ENCODE results near the gene BEND5. TPM values are rescaled to one million over a fixed set of nuclear protein-coding genes. Genes with fewer than 3 reads are reported as not detected.

The BEND5 gene
- total RNA-seq, 1 experiment from 2014 or later: not detected

DNA sequence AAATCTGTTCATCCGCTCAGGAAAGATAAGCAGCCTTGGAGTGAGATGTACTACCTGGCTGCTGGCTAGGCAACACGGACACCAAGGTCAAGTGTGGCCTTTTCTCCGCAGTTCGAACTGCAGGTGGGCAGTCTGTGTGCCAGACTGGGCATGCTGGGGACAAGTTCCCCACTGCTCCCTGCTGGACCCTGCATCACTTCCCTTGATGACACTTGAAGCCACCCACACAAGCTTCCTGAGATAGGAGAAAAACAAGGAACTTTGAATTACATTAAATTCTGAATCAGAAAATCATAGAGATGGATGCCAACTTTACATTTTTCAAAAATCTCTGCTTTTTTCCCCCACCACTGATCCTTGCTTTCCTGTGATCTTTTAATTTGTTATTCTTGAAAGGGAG, 38.3 kb downstream of the BEND5 start:
- BruUV-seq (replicated peaks): no TSS peak
- DNase-seq (ENCODE audit: low read depth, low spot score): no peak
- TF ChIP-seq POLR2AphosphoS5 (IDR thresholded peaks at IDR 0.05; ENCODE audit: low read depth, low read length) (no peak), REST (IDR thresholded peaks at IDR 0.05; ENCODE audit: insufficient read depth in 1 of 2, low read depth in 2 of 2, low read length in 1 of 2) (no peak), TCF7L2 (IDR thresholded peaks at IDR 0.05; ENCODE audit: low read depth, low read length) (no peak), SIN3A (IDR thresholded peaks at IDR 0.05; ENCODE audit: borderline replicate concordance, insufficient read depth, low read depth, low read length) (no peak)
- TF ChIP-seq, protein P1, sequence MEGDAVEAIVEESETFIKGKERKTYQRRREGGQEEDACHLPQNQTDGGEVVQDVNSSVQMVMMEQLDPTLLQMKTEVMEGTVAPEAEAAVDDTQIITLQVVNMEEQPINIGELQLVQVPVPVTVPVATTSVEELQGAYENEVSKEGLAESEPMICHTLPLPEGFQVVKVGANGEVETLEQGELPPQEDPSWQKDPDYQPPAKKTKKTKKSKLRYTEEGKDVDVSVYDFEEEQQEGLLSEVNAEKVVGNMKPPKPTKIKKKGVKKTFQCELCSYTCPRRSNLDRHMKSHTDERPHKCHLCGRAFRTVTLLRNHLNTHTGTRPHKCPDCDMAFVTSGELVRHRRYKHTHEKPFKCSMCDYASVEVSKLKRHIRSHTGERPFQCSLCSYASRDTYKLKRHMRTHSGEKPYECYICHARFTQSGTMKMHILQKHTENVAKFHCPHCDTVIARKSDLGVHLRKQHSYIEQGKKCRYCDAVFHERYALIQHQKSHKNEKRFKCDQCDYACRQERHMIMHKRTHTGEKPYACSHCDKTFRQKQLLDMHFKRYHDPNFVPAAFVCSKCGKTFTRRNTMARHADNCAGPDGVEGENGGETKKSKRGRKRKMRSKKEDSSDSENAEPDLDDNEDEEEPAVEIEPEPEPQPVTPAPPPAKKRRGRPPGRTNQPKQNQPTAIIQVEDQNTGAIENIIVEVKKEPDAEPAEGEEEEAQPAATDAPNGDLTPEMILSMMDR (IDR thresholded peaks at IDR 0.05): no peak
- Histone ChIP-seq H3K4me3 (ENCODE audit: low read depth in 2 of 2, low read length in 2 of 2) (no peak overlapping the region), H3K4me1 (ENCODE audit: control insufficient read depth, insufficient read depth, low read length) (no peaks in the 10 kb centered on the region), H3K9me3 (ENCODE audit: control insufficient read depth, insufficient read depth, low read depth, low read length) (no peaks in the 10 kb centered on the region), H3K27ac (ENCODE audit: low read length) (no peak overlapping the region), H3K36me3 (ENCODE audit: control insufficient read depth, insufficient read depth, low read length) (no peaks in the 10 kb centered on the region), H3K27me3 (ENCODE audit: control insufficient read depth, insufficient read depth, low read length) (no peaks in the 10 kb centered on the region)
- CTCF ChIA-PET: no interaction called here
- intact Hi-C loops (cut with micrococcal nuclease; ENCODE audit: unreplicated experiment): no loop called here
- POLR2A ChIA-PET: no interaction called here
- in situ Hi-C loops (cut with HindIII; ENCODE audit: low pct_unique_long_range_greater_than_20kb, low sequenced_read_pairs): no loop called here
- no peak for ATAC-seq

DNA sequence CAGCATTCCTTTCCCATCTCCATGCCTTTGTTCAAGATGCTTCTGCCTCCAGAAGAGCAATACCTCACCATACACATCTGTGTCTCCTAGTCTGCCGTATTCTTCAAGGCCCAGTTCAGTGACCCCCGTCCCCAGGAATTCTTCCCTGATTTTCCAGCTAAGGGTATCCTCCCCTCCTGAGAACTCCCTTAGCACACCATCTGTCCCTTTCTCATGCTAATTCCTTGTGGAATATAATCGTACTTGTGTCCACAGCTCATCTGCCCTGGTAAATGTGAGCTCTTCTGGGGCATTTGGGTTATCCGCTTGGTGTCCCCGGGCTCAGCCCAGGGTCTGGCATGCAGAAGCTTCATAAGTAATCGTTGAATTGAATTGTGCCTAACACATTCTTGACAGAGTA, 40.9 kb downstream of the BEND5 start:
- no TSS peak for BruUV-seq (replicated peaks)
- no peak overlapping the region for H3K27ac ChIP-seq (ENCODE audit: low read length)
- no peak for DNase-seq (ENCODE audit: low read depth, low spot score)
- TF ChIP-seq TCF7L2 (IDR thresholded peaks at IDR 0.05; ENCODE audit: low read depth, low read length) (no peak), SIN3A (IDR thresholded peaks at IDR 0.05; ENCODE audit: borderline replicate concordance, insufficient read depth, low read depth, low read length) (no peak), POLR2AphosphoS5 (IDR thresholded peaks at IDR 0.05; ENCODE audit: low read depth, low read length) (no peak), REST (IDR thresholded peaks at IDR 0.05; ENCODE audit: insufficient read depth in 1 of 2, low read depth in 2 of 2, low read length in 1 of 2) (no peak)
- TF ChIP-seq, protein P1 (IDR thresholded peaks at IDR 0.05): no peak
- H3K4me1 ChIP-seq (ENCODE audit: control insufficient read depth, insufficient read depth, low read length): no peaks in the 10 kb centered on the region
- in situ Hi-C loops (cut with HindIII; ENCODE audit: low pct_unique_long_range_greater_than_20kb, low sequenced_read_pairs): no loop called here
- no peaks in the 10 kb centered on the region for H3K9me3 ChIP-seq (ENCODE audit: control insufficient read depth, insufficient read depth, low read depth, low read length)
- ChIA-PET CTCF (no interaction called here), POLR2A (no interaction called here)
- no peaks in the 10 kb centered on the region for H3K36me3 ChIP-seq (ENCODE audit: control insufficient read depth, insufficient read depth, low read length)
- no peak overlapping the region for H3K4me3 ChIP-seq (ENCODE audit: low read depth in 2 of 2, low read length in 2 of 2)
- H3K27me3 ChIP-seq (ENCODE audit: control insufficient read depth, insufficient read depth, low read length): no peaks in the 10 kb centered on the region
- ATAC-seq: no peak
- intact Hi-C loops (cut with micrococcal nuclease; ENCODE audit: unreplicated experiment): no loop called here
